GM23248 (cell line): ENCODE data around the gene RPL10A.

Source experiments
- EZH2 ChIP-seq: fragments of 200-600 bp; sonication (generic); IDR thresholded peaks from 2 replicates; pipeline ENCODE4 v1.6.1; 2018; ENCODE audit warnings: antibody characterized with exemption, mild to moderate bottlenecking; ENCODE audit not compliant: insufficient read depth, poor library complexity, severe bottlenecking
- EZH2phosphoT487 ChIP-seq: fragments of 200-600 bp; sonication (generic); IDR thresholded peaks from 2 replicates; pipeline ENCODE4 v1.6.1; 2018; ENCODE audit warnings: antibody characterized with exemption, moderate library complexity, mild to moderate bottlenecking, low read depth; ENCODE audit not compliant: insufficient read depth

DNA sequence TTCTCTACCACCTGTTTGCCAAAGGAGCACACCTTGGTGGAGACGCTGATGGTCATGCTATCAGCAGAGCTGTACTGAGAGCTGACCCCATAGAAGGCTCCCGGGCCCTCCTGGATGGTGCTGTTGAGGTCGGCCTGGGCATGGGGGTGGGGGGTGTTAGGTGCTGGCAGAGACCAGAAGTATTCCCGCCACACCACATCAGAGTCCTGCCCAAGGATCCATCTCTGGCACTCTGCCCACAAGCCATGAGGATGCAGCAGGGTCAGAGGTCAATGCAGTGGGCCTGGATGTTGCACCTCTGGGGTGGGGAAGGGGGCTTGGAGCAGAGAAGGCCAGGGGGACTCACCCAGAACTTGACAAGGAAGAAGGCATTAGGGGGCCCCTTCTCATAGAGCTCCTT, 7.4 kb downstream of the RPL10A start:
- TF ChIP-seq EZH2 (no peak), EZH2phosphoT487 (no peak)
